ENCODE data around the gene CACNG7. TPM values are rescaled to one million over a fixed set of nuclear protein-coding genes. Genes with fewer than 3 reads are reported as not detected.

CACNG7 gene
- total RNA-seq, 1 experiment from 2014 or later: not detected

GRCh38 chr19:53898636-53899341 is 10.3 kb upstream of the CACNG7 start:
- in situ Hi-C loops (cut with HindIII; ENCODE audit: low pct_unique_long_range_greater_than_20kb, low sequenced_read_pairs): no loop called here
- DNase-seq (ENCODE audit: low read depth): no peak

- DNase-seq (ENCODE audit: low read depth): no peak
- in situ Hi-C loops (cut with HindIII; ENCODE audit: low pct_unique_long_range_greater_than_20kb, low sequenced_read_pairs): loop anchor here (10.0 kb wide), 1 partner anchor 54 kb away; no protein-coding TSS in a partner anchor
These were observed 8.8 kb upstream of the CACNG7 start for GRCh38 chr19:53900191-53900860.

DNA sequence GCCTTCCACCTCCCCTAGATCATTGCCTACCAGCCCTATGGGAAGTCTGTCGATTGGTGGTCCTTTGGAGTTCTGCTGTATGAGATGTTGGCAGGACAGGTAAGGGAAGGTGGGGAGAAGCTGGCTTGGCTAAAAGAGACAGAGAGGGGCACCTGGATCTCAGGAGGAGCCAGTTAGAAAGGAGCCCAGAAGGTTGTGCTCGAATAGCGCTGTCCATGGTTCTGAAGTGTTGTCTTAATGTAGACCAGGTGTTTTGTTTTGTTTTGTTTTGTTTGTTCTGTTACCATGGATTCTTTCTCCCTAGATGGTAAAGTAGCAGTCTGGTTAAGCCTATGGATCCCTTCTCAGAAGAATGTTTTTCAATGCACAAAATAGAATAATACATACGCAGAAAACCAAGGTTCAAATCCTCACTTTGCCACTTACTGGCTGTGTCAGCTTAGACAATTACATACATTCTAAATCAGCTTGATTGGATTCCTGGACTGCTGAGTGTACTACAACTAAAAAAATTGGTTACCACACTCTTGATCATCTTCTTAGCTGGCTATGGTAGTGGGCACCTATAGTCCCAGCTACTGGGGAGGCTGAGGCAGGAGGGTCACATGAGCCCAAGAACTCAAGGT is 5.9 kb upstream of the CACNG7 start:
- peak; percentile 66 for DNase-seq (ENCODE audit: low read depth)
- in situ Hi-C loops (cut with HindIII; ENCODE audit: low pct_unique_long_range_greater_than_20kb, low sequenced_read_pairs): loop anchor here (10.0 kb wide), 1 partner anchor 52 kb away; no protein-coding TSS in a partner anchor

DNA sequence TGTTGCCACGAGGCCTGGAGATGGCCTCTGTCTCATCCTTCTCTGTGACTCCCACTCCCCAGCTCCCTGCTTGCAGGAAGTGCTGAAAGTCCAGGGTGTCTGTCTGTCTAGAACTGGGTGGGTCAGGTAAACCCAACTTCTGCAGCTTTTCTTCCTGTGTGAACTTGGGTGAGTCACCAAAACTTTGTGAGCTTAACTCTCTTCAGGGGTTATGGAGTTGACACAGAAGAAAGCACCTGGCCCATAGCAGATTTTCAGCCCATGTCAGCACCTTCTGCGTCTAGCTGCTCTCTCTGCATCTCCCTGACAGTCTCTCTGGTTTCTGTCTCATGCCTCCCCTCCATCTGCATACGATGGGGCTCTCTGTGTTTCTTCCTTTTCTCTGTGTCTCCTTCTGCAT is 4.2 kb upstream of the CACNG7 start:
- in situ Hi-C loops (cut with HindIII; ENCODE audit: low pct_unique_long_range_greater_than_20kb, low sequenced_read_pairs): loop anchor here (10.0 kb wide), 1 partner anchor 50 kb away; no protein-coding TSS in a partner anchor
- DNase-seq (ENCODE audit: low read depth): no peak

GRCh38 chr19:53905787-53906186 is 3.3 kb upstream of the CACNG7 start:
- DNase-seq (ENCODE audit: low read depth): no peak
- in situ Hi-C loops (cut with HindIII; ENCODE audit: low pct_unique_long_range_greater_than_20kb, low sequenced_read_pairs): loop anchor here (10.0 kb wide), 1 partner anchor 49 kb away; no protein-coding TSS in a partner anchor

- in situ Hi-C loops (cut with HindIII; ENCODE audit: low pct_unique_long_range_greater_than_20kb, low sequenced_read_pairs): loop anchor here (10.0 kb wide), 1 partner anchor 48 kb away; no protein-coding TSS in a partner anchor
- no peak for DNase-seq (ENCODE audit: low read depth)
These were observed 2.6 kb upstream of the CACNG7 start for GRCh38 chr19:53906211-53907192.

DNA sequence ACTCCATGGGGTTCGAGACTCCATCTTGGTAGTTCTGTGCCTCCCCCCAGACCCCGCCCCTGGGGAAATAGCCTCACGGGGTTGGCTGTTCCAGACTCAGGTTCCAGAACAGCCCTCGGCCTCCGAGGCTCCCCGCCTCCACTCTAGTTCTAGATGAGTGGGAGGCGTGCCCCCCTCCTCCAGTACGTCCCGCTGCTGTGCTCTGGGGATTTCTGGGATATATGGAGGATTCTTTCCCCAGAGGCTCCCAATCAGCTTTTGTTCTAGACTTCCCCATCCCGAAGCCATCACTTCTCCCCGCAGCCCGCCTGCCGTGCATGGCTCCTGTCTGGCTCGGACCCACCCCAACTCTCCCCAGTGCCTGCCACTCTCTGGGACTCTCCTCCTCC is 1.9 kb upstream of the CACNG7 start:
- in situ Hi-C loops (cut with HindIII; ENCODE audit: low pct_unique_long_range_greater_than_20kb, low sequenced_read_pairs): loop anchor here (10.0 kb wide), 1 partner anchor 48 kb away; no protein-coding TSS in a partner anchor
- no peak for DNase-seq (ENCODE audit: low read depth)

DNA sequence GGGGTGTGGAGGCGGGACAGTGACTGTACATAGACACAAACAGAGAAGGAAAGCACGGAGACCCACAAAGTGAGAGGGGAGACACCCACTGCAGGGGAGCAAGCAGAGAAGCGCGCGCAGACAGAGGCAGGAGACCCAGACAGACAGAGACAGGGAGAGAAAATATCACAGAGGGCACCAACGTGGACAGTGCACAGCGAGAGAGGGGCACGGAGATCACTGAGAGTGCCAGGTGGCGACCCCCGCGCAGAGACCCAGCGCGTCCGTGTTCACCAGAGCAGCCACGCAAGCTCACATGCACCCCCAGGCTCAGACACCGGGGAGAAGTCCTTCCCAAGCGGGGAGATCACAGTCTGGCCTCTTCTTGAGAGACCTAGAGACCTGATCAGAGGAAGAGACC is 1.4 kb upstream of the CACNG7 start:
- DNase-seq (ENCODE audit: low read depth): no peak
- in situ Hi-C loops (cut with HindIII; ENCODE audit: low pct_unique_long_range_greater_than_20kb, low sequenced_read_pairs): loop anchor here (10.0 kb wide), 1 partner anchor 47 kb away; no protein-coding TSS in a partner anchor

DNA sequence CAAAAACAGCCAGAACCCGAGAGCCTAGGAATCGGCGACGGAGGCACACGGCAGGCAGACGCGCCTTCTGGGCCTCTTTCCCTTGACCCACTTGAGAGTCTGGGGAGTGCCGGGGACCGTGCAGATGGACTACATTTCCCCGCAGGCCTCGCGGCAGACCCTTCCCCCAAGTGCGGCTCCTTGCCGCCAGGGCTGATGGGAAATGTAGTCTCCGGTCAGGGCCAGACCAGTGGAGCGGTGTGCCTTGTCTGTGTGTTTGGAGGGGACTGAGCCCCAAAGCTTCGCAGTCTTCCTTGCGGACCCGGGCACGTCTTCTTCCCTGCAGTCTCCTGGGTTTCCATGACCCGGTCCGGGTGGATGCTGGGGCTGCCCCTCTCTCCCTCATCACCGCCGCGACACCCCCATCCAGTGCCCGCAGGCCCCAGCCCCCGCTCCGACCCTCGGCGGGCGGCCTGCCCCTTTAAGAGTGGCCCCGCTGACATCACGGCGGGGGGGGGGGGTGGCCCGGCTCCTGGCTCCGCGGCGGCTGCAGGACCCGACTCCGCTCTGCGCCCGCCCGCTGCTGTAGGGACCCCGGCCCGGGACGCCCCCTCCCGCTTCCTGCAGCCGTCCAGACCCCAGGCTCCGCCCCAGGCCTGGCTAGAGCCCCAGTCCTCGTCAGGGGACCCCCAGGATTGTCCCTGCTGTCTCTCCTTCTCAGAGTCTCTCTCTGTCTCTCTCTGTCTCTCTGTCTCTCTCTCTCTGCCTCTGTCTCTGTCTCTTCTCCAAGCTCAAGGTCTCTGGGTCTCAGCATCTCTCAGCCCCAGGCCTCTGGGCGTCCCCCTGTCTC is 758 bp upstream of the CACNG7 start:
- in situ Hi-C loops (cut with HindIII; ENCODE audit: low pct_unique_long_range_greater_than_20kb, low sequenced_read_pairs): loop anchor here (10.0 kb wide), 1 partner anchor 46 kb away; no protein-coding TSS in a partner anchor
- no peak for DNase-seq (ENCODE audit: low read depth)

GRCh38 chr19:53909471-53910169 is 542 bp downstream of the CACNG7 start:
- in situ Hi-C loops (cut with HindIII; ENCODE audit: low pct_unique_long_range_greater_than_20kb, low sequenced_read_pairs): loop anchor here (10.0 kb wide), 1 partner anchor 45 kb away; no protein-coding TSS in a partner anchor
- no peak for DNase-seq (ENCODE audit: low read depth)

GRCh38 chr19:53910170-53910518 is 1.1 kb downstream of the CACNG7 start:
- no peak for DNase-seq (ENCODE audit: low read depth)
- in situ Hi-C loops (cut with HindIII; ENCODE audit: low pct_unique_long_range_greater_than_20kb, low sequenced_read_pairs): no loop called here

GRCh38 chr19:53912653-53913052 is 3.6 kb downstream of the CACNG7 start:
- no peak for DNase-seq (ENCODE audit: low read depth)
- in situ Hi-C loops (cut with HindIII; ENCODE audit: low pct_unique_long_range_greater_than_20kb, low sequenced_read_pairs): no loop called here

- in situ Hi-C loops (cut with HindIII; ENCODE audit: low pct_unique_long_range_greater_than_20kb, low sequenced_read_pairs): no loop called here
- DNase-seq (ENCODE audit: low read depth): no peak
These were observed 5.9 kb downstream of the CACNG7 start for GRCh38 chr19:53915000-53915399.

DNA sequence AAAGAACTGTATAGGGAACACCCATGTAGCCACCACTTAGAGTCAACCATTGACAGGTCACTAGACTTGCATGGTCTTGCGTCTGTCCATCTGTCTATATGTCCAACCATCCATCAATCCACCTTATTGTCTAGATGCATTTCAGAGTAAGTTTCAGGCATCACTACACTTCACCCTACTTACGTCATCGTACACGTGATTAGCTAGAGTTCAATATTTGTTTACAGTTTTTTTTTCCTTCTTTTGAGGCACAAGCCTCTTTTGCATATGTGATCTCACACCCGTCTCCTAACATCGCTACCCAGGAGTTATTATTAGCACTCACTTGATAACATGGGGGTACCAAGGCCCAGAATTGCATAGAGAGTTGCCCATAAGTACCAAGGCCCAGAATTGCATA is 6.9 kb downstream of the CACNG7 start:
- in situ Hi-C loops (cut with HindIII; ENCODE audit: low pct_unique_long_range_greater_than_20kb, low sequenced_read_pairs): no loop called here
- no peak for DNase-seq (ENCODE audit: low read depth)

- DNase-seq (ENCODE audit: low read depth): no peak
- in situ Hi-C loops (cut with HindIII; ENCODE audit: low pct_unique_long_range_greater_than_20kb, low sequenced_read_pairs): no loop called here
These were observed 8.3 kb downstream of the CACNG7 start for GRCh38 chr19:53917356-53917755.

GRCh38 chr19:53927739-53928138 is 18.7 kb downstream of the CACNG7 start:
- in situ Hi-C loops (cut with HindIII; ENCODE audit: low pct_unique_long_range_greater_than_20kb, low sequenced_read_pairs): no loop called here
- DNase-seq (ENCODE audit: low read depth): peak; percentile 62

DNA sequence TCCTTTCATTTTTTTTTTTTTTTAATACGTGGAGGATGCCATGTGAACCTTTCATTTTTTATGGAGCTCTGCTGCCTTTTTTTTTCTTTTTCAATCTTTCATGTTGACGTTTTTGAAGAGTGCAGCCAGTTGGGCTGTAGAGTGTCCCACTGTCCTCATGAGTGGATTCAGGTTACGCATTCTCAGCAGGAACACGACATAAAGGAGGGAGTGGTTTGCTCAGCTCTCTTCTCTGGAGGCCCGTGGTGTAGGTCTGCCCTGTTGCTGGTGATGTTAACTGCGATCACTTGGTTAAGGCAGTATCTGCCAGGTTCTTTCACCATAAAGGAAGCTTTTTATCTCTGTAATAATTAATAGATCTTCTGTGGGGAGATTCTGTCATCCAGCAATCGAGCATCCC is 27.0 kb downstream of the CACNG7 start:
- DNase-seq (ENCODE audit: low read depth): no peak
- in situ Hi-C loops (cut with HindIII; ENCODE audit: low pct_unique_long_range_greater_than_20kb, low sequenced_read_pairs): no loop called here
